ENCODE measurements around the gene PRKN. TPM values are rescaled to one million over a fixed set of nuclear protein-coding genes. Genes with fewer than 3 reads are reported as not detected.

The PRKN gene
- total RNA-seq, 4 donors from 2014 or later = 4.4 to 669 (median 10.5) TPM

DNA sequence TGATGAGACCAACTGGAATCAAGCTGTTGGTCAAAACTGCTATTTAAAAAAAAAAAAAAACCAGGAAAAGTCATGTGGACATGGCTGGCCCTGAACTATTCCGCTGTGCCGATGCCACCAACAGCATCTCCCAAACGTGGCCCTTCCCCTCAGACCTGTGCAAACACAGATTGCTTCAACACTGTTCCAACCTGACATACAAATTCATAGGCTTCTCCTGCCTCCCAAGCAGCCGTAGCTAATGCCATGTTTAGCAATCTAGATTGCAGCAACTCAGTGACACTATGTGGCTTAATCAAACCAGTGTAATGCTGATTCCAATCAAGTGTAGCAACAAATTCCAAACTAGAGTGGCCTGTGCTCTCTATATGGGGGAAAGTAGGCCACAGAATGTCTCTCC lies 16.2 kb downstream of the PRKN start:
- H3K4me3 ChIP-seq = no peak overlapping the region
- no peak for DNase-seq
- no peaks in the 10 kb centered on the region for H3K27me3 ChIP-seq
- no peaks in the 10 kb centered on the region for H3K9me3 ChIP-seq
- H3K27ac ChIP-seq = no peak overlapping the region
- TF ChIP-seq, protein P1, sequence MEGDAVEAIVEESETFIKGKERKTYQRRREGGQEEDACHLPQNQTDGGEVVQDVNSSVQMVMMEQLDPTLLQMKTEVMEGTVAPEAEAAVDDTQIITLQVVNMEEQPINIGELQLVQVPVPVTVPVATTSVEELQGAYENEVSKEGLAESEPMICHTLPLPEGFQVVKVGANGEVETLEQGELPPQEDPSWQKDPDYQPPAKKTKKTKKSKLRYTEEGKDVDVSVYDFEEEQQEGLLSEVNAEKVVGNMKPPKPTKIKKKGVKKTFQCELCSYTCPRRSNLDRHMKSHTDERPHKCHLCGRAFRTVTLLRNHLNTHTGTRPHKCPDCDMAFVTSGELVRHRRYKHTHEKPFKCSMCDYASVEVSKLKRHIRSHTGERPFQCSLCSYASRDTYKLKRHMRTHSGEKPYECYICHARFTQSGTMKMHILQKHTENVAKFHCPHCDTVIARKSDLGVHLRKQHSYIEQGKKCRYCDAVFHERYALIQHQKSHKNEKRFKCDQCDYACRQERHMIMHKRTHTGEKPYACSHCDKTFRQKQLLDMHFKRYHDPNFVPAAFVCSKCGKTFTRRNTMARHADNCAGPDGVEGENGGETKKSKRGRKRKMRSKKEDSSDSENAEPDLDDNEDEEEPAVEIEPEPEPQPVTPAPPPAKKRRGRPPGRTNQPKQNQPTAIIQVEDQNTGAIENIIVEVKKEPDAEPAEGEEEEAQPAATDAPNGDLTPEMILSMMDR (IDR thresholded peaks at IDR 0.05) = no peak
- no peak for TF ChIP-seq POLR2A (IDR thresholded peaks at IDR 0.05)
- no peaks in the 10 kb centered on the region for H3K4me1 ChIP-seq
- no peaks in the 10 kb centered on the region for H3K36me3 ChIP-seq

DNA sequence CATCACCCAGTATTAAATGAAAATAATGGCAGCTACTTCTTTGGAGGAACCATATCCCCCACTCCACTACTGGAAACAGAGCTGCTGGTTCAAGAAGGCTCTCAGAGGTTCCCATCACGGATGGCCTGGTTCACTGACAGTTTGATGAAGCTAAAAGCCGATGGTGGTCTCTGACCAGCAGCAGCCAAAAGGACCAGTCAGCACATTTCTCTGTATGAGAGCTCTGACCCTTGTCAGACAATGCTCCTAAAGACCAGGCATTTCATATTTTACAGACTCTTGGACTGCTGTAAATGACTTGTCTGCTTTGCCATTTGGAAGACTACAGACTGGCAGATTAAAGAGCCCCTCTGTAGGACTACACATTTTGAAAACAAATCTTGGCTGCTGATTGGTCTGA lies 16.6 kb downstream of the PRKN start:
- H3K4me1 ChIP-seq = no peaks in the 10 kb centered on the region
- H3K9me3 ChIP-seq = no peaks in the 10 kb centered on the region
- H3K4me3 ChIP-seq = no peak overlapping the region
- TF ChIP-seq, protein P1 (IDR thresholded peaks at IDR 0.05) = no peak
- TF ChIP-seq POLR2A (IDR thresholded peaks at IDR 0.05) = no peak
- H3K27ac ChIP-seq = no peak overlapping the region
- no peak for DNase-seq
- H3K27me3 ChIP-seq = no peaks in the 10 kb centered on the region
- H3K36me3 ChIP-seq = no peaks in the 10 kb centered on the region

DNA sequence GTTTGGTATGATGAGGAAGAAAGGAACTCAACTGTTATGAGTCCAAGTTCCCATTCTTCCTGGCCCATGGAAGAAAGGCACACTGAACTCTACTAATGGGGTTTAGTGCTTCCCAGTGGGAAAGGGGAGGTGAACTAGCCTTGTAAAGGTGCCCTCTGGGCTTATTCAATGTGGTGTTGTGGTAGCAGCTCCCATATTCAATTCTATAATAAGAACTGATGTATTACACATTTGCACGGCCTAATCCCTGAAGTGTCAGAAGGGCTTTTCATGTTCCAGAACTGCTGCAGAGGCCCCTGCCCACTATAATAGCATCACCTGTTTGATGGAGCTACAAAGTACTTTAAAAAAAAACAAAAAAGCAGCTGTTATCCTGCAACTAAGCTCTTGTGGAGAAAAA lies 17.1 kb downstream of the PRKN start:
- no peak for DNase-seq
- H3K27ac ChIP-seq = no peak overlapping the region
- H3K36me3 ChIP-seq = no peaks in the 10 kb centered on the region
- no peaks in the 10 kb centered on the region for H3K27me3 ChIP-seq
- no peaks in the 10 kb centered on the region for H3K9me3 ChIP-seq
- H3K4me1 ChIP-seq = no peaks in the 10 kb centered on the region
- H3K4me3 ChIP-seq = no peak overlapping the region
- TF ChIP-seq, protein P1 (IDR thresholded peaks at IDR 0.05) = no peak
- no peak for TF ChIP-seq POLR2A (IDR thresholded peaks at IDR 0.05)

DNA sequence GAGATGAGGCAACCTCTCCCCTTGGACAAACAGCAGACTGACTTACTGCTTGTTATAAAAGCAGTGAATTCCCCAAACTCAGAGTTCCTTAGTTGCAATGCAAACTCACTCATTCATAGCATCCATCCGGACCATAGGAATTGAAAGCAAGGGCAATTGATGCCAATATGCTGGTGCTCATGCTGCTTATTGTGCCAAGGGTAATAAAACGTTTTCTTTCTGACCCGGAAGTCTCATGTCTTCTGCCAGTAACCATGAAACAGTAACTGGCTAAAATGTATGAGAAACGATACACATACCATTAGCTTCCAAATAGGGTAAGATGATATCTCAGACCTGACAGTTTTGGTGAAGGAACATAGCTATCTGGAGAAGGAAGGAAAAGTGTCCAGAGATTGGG lies 18.1 kb downstream of the PRKN start:
- no peaks in the 10 kb centered on the region for H3K27me3 ChIP-seq
- no peak overlapping the region for H3K27ac ChIP-seq
- H3K4me1 ChIP-seq = no peaks in the 10 kb centered on the region
- TF ChIP-seq, protein P1 (IDR thresholded peaks at IDR 0.05) = no peak
- no peak for TF ChIP-seq POLR2A (IDR thresholded peaks at IDR 0.05)
- H3K4me3 ChIP-seq = no peak overlapping the region
- no peaks in the 10 kb centered on the region for H3K36me3 ChIP-seq
- H3K9me3 ChIP-seq = no peaks in the 10 kb centered on the region
- no peak for DNase-seq

DNA sequence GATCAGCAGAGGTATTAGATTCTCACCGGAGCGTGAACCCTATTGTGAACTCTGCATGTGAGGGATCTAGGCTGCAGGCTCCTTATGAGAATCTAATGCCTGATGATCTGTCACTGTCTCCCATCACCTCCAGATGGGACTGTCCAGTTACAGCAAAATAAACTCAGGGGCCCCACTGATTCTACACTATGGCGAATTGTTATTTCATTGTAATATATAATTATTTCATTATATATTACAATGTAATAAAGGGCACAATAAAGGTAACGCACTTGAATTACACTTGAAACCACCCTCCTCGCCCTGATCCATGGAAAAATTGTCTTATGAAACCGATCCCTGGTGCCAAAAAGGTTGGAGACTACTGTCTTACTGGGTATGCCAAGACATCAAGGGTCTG lies 18.6 kb downstream of the PRKN start:
- Histone ChIP-seq H3K27ac (no peak overlapping the region), H3K27me3 (no peaks in the 10 kb centered on the region), H3K36me3 (no peaks in the 10 kb centered on the region), H3K9me3 (no peaks in the 10 kb centered on the region), H3K4me1 (no peaks in the 10 kb centered on the region), H3K4me3 (no peak overlapping the region)
- no peak for TF ChIP-seq POLR2A (IDR thresholded peaks at IDR 0.05)
- TF ChIP-seq, protein P1 (IDR thresholded peaks at IDR 0.05) = no peak
- no peak for DNase-seq

DNA sequence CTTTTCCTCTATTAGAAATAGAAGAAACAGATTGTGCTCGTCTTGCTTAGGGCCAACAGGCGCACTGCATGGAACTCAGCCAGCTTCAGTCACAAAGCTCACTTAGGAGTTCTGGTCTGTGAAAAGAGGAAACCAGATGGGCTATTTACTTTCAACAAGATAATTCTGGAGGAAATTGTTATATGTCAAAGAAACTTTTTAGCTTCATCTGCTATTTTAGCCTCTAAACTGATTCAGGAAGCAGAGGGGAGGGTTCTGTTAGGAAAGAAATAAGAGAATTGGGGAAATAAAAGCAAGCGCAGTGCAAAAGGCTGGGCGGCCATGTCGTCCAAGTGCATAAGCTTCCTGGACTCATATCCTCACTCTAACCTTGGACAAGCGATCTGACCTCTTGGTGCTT lies 21.3 kb downstream of the PRKN start:
- H3K27ac ChIP-seq = peak overlapping the region in 1 of 4 donors; percentile 23
- H3K27me3 ChIP-seq = no peaks in the 10 kb centered on the region
- H3K4me1 ChIP-seq = no peaks in the 10 kb centered on the region
- H3K9me3 ChIP-seq = no peaks in the 10 kb centered on the region
- TF ChIP-seq, protein P1 (IDR thresholded peaks at IDR 0.05) = no peak
- no peak for TF ChIP-seq POLR2A (IDR thresholded peaks at IDR 0.05)
- DNase-seq = peak in 1 of 3 donors; percentile 54
- no peaks in the 10 kb centered on the region for H3K36me3 ChIP-seq
- no peak overlapping the region for H3K4me3 ChIP-seq
